Fibroblast of mammary gland (primary cell): ENCODE data around the gene PYDC2.
A peak's percentile ranks its signal among the peaks of the same experiment; 100 is the strongest.
"Not testable (repeated sequence)": the region's sequence is repeated elsewhere in the genome, so short reads cannot be mapped to it uniquely, and the experiment has no call there.

ENCODE experiments used
- DNase-seq: peaks from one replicate; pipeline ENCODE4 v3.0.0-alpha.2; 2010; ENCODE audit warnings: low read depth
- H3K4me3 ChIP-seq: 2 replicates; pipeline ENCODE4 v1.5.1; 2011; ENCODE audit warnings: low read depth, mild to moderate bottlenecking, low read length, moderate library complexity; ENCODE audit not compliant: control insufficient read depth
- CTCF ChIP-seq: conservative IDR thresholded peaks from 2 replicates; pipeline ENCODE4 v1.5.1; 2011; ENCODE audit warnings: low read depth, low read length, inconsistent platforms; ENCODE audit not compliant: control insufficient read depth, insufficient read depth

Gene PYDC2

GRCh38 chr3:191455257-191455952, 5.6 kb upstream of the PYDC2 start:
- TF ChIP-seq CTCF, result no peak
- no peak for DNase-seq
- H3K4me3 ChIP-seq, result no peak overlapping the region

- no peak for TF ChIP-seq CTCF
- no peak overlapping the region for H3K4me3 ChIP-seq
Measured at GRCh38 chr3:191460360-191460759, 603 bp upstream of the PYDC2 start.

GRCh38 chr3:191470080-191470479, 9.1 kb downstream of the PYDC2 start:
- no peak for DNase-seq
- TF ChIP-seq CTCF, result no peak
- no peak overlapping the region for H3K4me3 ChIP-seq

More at GRCh38 chr3:191460360-191460759, 603 bp upstream of the PYDC2 start:
- no peak for DNase-seq

DNA sequence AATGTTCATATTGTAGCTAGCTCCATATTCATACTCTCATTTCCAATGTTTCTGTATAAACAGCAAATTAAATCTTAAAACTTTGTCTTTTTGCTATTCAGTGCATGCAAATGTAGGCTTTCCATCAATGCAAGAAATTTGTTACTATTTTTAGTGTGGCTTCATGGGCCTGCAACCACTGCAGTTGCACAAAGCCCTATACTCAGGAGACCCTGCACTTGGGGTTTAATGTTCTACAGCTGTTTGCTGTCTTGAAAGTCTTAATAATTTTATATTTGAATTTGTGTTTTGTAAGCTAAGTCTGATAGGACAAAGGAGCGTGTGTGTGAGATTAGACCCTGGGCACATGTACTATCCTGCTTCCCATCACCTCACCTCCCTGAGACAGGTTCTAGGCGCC, 9.6 kb downstream of the PYDC2 start:
- TF ChIP-seq CTCF, result no peak
- H3K4me3 ChIP-seq, result no peak overlapping the region

GRCh38 chr3:191473661-191474198, 12.8 kb downstream of the PYDC2 start:
- TF ChIP-seq CTCF, result no peak
- H3K4me3 ChIP-seq, result no peak overlapping the region
- DNase-seq, result peak; percentile 1

More for the DNA sequence above, 9.6 kb downstream of the PYDC2 start:
- DNase-seq, result peak; percentile 3

- H3K4me3 ChIP-seq, result no peak overlapping the region
- no peak for TF ChIP-seq CTCF
- no peak for DNase-seq
Measured at GRCh38 chr3:191476066-191476772, 15.3 kb downstream of the PYDC2 start.

DNA sequence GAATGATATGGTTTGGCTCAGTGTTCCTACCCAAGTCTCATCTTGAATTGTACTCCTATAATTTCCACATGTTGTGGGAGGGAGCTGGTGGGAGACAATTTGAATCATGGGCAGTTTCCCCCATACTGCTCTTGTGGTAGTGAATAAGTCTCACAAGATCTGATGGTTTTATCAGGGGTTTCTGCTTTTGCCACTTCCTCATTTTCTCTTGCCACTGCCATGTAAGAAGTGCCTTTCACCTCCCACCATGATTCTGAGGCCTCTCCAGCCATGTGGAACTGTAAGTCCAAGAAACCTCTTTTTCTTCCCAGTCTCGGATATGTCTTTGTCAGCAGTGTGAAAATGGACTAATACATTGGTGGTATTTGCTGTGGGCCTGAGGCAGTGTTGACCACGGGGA, 23.0 kb downstream of the PYDC2 start:
- not testable (repeated sequence) for H3K4me3 ChIP-seq, DNase-seq
